Measurements from ENCODE around the gene RAB17. TPM values are rescaled to one million over a fixed set of nuclear protein-coding genes. Genes with fewer than 3 reads are reported as not detected.

Gene RAB17
- polyA plus RNA-seq, 1 donor (not counting 4 experiments of a cell fraction or from before 2014, with no cell fraction given), result 2.4 TPM

GRCh38 chr2:237614151-237614720, 23.7 kb upstream of the RAB17 start:
- dilution Hi-C loops (cut with MboI; ENCODE audit: extremely low pct_ligation_motif_present, low sequenced_read_pairs), result no loop called here
- Histone ChIP-seq H3K9me3 (ENCODE audit: control insufficient read depth, low read depth, low read length) (no peaks in the 10 kb centered on the region), H2AFZ (ENCODE audit: control insufficient read depth, low read length) (no peak overlapping the region), H3K4me1 (ENCODE audit: control insufficient read depth, extremely low read depth, insufficient read depth, low read length) (no peaks in the 10 kb centered on the region), H3K27ac (ENCODE audit: control insufficient read depth, insufficient read depth, low read length) (no peak overlapping the region), H3K4me2 (ENCODE audit: control insufficient read depth, extremely low read depth, insufficient read depth, low read depth, low read length) (no peak overlapping the region), H3K4me3 (ENCODE audit: control insufficient read depth in 2 of 3, extremely low read depth in 1 of 3, insufficient read depth in 2 of 3, low read depth in 1 of 3, low read length in 3 of 3) (no peak overlapping the region), H3K9me1 (ENCODE audit: control insufficient read depth, extremely low read depth, insufficient read depth, low read length) (no peaks in the 10 kb centered on the region), H3K36me3 (ENCODE audit: control insufficient read depth in 2 of 2, extremely low read depth in 1 of 2, insufficient read depth in 2 of 2, low read length in 2 of 2) (no peaks in the 10 kb centered on the region), H3K79me2 (ENCODE audit: control insufficient read depth, insufficient read depth, low read length) (no peaks in the 10 kb centered on the region), H4K20me1 (ENCODE audit: control insufficient read depth, extremely low read depth, insufficient read depth, low read length) (no peaks in the 10 kb centered on the region), H3K27me3 (ENCODE audit: control insufficient read depth, extremely low read depth, insufficient read depth, low read length) (peaks cover 5% of the 10 kb centered on the region), H3K9ac (ENCODE audit: control insufficient read depth, extremely low read depth, insufficient read depth, low read length) (no peak overlapping the region)
- FAIRE-seq, result no peak
- DNase-seq (ENCODE audit: low read depth, low spot score), result no peak
- no peak for TF ChIP-seq EZH2 (IDR thresholded peaks at IDR 0.05; ENCODE audit: low read length)
- TF ChIP-seq CTCF (optimal IDR thresholded peaks at IDR 0.05 in 1 of 3, IDR thresholded peaks at IDR 0.05 in 1 of 3, conservative IDR thresholded peaks at IDR 0.05 in 1 of 3; ENCODE audit: extremely low read depth in 1 of 3, insufficient read depth in 2 of 3, low read length in 3 of 3), result no peak

GRCh38 chr2:237613679-237614078, 23.1 kb upstream of the RAB17 start:
- H3K4me2 ChIP-seq (ENCODE audit: control insufficient read depth, extremely low read depth, insufficient read depth, low read depth, low read length), result no peak overlapping the region
- H3K9me1 ChIP-seq (ENCODE audit: control insufficient read depth, extremely low read depth, insufficient read depth, low read length), result no peaks in the 10 kb centered on the region
- H3K27me3 ChIP-seq (ENCODE audit: control insufficient read depth, extremely low read depth, insufficient read depth, low read length), result peaks cover 5% of the 10 kb centered on the region
- dilution Hi-C loops (cut with MboI; ENCODE audit: extremely low pct_ligation_motif_present, low sequenced_read_pairs), result no loop called here
- H3K27ac ChIP-seq (ENCODE audit: control insufficient read depth, insufficient read depth, low read length), result no peak overlapping the region
- H2AFZ ChIP-seq (ENCODE audit: control insufficient read depth, low read length), result no peak overlapping the region
- no peak for TF ChIP-seq EZH2 (IDR thresholded peaks at IDR 0.05; ENCODE audit: low read length)
- no peak for TF ChIP-seq CTCF (optimal IDR thresholded peaks at IDR 0.05 in 1 of 3, IDR thresholded peaks at IDR 0.05 in 1 of 3, conservative IDR thresholded peaks at IDR 0.05 in 1 of 3; ENCODE audit: extremely low read depth in 1 of 3, insufficient read depth in 2 of 3, low read length in 3 of 3)
- H3K9ac ChIP-seq (ENCODE audit: control insufficient read depth, extremely low read depth, insufficient read depth, low read length), result no peak overlapping the region
- DNase-seq (ENCODE audit: low read depth, low spot score) (no peak), FAIRE-seq (no peak)
- no peak overlapping the region for H3K4me3 ChIP-seq (ENCODE audit: control insufficient read depth in 2 of 3, extremely low read depth in 1 of 3, insufficient read depth in 2 of 3, low read depth in 1 of 3, low read length in 3 of 3)
- no peaks in the 10 kb centered on the region for H3K79me2 ChIP-seq (ENCODE audit: control insufficient read depth, insufficient read depth, low read length)
- no peaks in the 10 kb centered on the region for H4K20me1 ChIP-seq (ENCODE audit: control insufficient read depth, extremely low read depth, insufficient read depth, low read length)
- no peaks in the 10 kb centered on the region for H3K9me3 ChIP-seq (ENCODE audit: control insufficient read depth, low read depth, low read length)
- no peaks in the 10 kb centered on the region for H3K4me1 ChIP-seq (ENCODE audit: control insufficient read depth, extremely low read depth, insufficient read depth, low read length)
- H3K36me3 ChIP-seq (ENCODE audit: control insufficient read depth in 2 of 2, extremely low read depth in 1 of 2, insufficient read depth in 2 of 2, low read length in 2 of 2), result no peaks in the 10 kb centered on the region

Measured in keratinocyte (primary cell).